GM18907 (cell line): ENCODE measurements around the gene KCNJ5.

Experiments used
- ATAC-seq: cut with Tn5 transposase; IDR thresholded peaks from one replicate; pipeline ENCODE4 v1.9.1; 2021; ENCODE audit warnings: mild to moderate bottlenecking, moderate library complexity; ENCODE audit not compliant: unreplicated experiment

Gene KCNJ5

GRCh38 chr11:128893578-128894285, 2.6 kb downstream of the KCNJ5 start:
- peak; percentile 83 for ATAC-seq

GRCh38 chr11:128894286-128894681, 3.1 kb downstream of the KCNJ5 start:
- ATAC-seq, result peak; percentile 6

GRCh38 chr11:128894685-128895084, 3.5 kb downstream of the KCNJ5 start:
- ATAC-seq, result no peak

GRCh38 chr11:128895526-128895925, 4.4 kb downstream of the KCNJ5 start:
- no peak for ATAC-seq

DNA sequence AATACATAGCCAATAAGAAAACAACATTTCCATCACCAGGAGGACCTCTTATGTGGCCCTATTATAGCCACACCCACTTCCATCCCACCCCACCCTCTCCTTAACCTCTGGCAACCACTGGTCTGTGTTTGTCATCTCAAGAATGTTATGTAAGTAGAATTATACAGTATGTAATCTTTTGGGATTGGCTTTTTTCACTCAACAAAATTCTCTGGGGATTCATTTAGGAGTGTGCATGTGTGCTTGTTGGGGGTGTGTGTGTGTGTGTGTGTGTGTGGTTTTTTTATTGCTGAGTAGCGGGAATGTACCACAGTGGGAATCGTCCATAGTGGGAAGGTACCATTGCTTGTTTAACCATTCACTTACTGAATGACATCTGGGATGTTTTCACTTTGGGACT, 5.2 kb downstream of the KCNJ5 start:
- ATAC-seq, result no peak

DNA sequence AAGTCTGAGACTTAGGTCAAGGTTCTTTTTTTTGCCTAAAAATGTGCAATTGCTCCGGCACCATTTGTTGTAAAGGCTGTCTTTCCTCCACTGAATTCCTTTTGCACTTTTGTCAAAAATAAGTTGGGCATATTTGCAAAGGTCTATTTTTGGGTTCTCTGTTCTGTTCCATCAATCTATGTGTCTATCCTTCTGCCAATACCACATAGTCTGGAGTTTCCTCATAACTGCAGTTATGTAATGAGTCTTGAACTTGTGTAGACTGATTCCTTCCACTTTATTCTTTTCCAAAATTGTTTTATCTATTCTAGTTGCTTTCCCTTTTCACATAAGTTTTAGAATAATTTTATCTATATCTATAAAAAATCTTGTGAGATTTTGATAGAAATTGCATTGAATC, 6.7 kb downstream of the KCNJ5 start:
- no peak for ATAC-seq

GRCh38 chr11:128898580-128899344, 7.6 kb downstream of the KCNJ5 start:
- ATAC-seq, result no peak

DNA sequence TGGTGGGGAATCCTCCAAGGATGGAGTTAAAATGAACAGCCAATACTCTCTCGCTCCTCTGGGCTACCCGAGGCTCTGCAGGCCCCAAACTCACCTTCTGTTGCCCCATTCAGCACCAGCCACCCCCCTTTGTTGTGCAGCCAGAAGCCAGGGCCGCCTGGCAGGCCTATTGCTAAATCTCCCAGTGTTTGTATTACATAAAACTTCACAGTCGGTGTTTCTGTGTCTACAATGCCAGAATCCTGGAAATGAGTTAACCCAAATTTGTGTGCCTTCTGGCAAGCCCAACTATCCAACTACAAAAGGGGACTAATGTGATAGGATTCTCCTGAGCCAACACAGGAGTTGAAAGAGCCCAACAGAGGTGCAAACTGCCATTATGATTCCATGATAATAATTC, 9.3 kb downstream of the KCNJ5 start:
- no peak for ATAC-seq

DNA sequence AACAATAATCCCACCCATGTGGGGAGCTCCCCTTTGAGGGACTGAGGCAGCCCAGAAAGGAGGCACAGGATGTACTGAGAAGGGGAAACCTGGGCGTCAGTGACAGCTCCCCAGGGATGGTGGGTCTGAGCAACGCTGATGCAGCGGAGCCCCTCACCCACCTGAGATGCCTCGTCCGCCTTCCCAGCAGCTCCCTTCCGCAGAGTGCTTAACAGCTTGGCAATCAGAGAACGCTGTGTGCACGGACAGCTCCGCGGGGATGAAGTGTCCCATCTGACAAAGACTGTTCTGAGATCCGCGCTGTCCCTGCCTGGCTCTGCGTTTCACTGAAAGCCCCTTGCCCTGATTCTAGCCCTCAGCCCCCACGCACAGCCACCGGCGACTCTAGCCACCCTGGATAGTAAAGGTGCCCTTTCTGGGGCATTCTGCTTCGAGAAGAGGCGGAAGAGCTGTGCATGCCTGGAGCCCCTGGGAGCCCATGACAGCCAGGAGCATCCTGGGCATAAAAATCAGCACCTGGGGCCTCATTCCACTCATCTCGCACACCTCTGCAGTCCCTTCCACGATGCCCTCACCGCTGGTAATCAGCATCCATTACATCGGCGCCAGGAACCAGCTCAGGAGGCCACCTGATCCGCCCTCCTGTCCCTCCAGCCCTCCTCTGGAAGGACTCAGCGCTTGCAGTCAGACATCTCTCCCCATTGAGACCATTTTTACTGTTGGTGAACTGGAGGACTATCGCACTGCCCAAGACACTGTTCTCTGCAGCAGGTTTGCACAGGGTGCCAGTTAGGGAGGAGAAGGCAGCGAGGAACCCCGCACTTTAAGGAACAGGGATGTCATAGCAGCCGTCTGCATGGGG, 10.7 kb downstream of the KCNJ5 start:
- ATAC-seq, result no peak

DNA sequence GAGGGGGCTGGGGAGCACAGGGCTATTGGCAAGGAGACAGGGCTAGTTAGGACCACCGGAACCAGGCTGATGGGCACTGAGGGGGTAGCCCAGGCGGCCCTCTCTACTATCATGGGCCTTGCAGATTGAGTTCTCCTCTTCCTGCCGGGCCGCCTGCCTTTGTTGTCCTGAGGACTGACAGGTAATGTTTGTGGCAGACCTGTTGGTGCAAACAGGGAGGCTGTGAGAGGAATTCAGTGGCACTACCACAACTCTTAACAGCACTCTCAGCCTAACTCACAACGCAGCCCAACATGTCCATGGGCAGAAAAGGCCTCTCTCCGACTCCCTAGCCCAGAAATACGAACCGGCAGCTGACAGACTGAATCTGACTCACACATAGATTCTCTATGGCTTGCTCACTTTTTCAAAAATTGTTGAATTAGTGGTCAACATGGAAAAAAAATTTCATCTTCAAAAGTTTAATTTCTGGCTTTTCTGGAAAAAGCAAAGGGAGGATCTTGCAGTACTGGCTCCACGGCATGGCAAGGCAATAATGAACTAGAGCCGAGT, 11.4 kb downstream of the KCNJ5 start:
- no peak for ATAC-seq

- ATAC-seq, result no peak
Observed at GRCh38 chr11:128903248-128904061, 12.3 kb downstream of the KCNJ5 start.

DNA sequence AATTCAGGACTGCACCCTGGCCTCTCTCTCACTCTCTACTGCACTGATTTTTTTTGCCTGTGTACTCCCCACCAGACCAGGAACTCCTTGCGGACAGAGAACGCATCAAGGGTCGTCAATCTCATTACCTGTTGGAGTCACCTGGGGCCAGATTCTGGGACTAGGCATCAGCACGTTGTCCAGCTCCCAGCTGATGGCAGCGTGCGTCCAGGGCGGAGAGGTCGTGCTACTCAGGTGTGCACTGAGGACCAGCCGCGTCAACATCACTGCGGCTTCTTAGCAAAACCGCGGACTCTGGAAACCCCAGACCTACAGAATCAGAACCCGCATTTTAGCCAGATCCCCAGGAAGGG, 13.1 kb downstream of the KCNJ5 start:
- no peak for ATAC-seq

- ATAC-seq, result peak; percentile 57
Observed at GRCh38 chr11:128904656-128905344, 13.6 kb downstream of the KCNJ5 start.

DNA sequence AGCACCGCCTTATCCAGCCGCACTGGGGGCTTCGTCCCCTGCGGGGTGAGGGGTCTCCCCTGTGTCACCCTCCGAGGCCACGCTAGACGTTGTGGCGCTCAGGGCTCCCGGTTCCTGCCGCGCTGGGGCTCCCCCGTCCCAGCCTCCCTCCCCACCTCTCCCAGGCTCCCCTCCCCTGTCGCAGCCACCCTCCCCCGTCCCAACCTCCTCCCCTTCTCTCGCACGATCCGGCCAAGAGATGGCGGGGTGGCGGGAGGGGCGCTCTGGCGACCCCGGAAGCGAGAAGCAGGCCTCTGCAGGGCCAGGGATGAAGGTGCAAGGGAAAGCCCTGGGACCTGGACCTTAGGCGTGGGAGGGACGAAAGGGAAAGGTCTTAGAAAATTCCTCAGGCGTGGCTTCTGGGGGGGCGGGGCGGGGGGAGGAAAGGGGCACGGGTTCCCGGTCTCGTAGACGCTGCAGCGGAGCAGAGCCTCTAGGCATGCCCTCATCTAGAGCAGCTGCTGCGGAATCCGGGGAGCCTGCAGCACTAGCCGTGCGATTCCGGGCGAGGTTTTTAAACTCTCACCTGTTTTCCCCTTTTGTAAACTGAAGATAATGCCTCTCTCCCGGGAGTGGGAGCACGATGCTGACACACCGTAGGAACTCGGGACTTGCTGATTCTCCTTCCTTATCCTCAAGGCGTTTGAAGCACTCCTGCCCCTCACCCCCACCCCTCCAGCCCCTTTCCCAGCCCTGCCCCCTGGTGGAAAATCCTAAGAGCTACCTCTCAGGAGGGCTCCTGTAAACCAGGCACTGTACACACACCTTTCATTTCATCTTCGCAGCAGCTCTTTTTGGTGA, 14.4 kb downstream of the KCNJ5 start:
- peak; percentile 36 for ATAC-seq

DNA sequence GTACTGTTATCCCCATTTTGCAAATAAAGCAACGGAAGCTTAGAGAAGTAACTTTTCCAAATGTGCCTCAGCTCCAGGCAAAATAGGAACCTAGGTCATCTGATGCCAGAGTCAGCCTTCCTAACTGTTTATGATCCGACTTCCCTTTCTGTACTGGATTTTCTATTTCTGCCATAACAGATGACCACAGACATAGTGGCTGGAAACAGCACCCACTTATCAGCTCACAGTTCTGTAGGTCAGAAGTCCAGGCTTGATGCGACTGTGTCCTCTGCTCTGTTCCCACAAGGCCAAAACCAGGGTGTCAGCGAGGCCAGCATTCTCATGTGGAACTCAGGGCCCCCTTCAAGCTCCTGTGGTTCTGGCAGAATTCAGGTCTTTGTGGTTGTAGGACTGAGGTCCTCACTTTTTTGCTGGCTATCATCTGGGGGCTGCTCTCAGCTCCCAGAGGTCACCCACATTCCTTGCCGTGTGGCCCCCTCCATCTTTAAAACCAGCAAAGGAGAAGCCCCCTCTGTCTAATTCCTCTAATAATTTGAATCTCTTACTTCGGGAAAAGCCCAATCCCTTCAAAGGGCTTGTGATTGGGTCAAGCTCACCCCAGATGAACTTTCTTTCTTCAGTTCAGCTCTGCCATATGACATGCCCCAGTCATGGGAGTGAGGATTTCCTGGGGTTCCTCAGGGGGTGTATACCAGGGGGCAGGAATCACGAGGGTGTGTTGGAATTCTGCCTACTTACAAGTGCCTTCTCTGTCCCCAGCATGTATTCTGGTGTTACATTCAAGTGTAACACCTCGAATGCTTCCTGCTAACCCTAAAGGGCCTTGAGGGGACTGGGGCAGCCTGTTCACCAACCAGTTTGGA, 15.3 kb downstream of the KCNJ5 start:
- no peak for ATAC-seq

- ATAC-seq, result no peak
Observed at GRCh38 chr11:128907585-128907984, 16.4 kb downstream of the KCNJ5 start.

DNA sequence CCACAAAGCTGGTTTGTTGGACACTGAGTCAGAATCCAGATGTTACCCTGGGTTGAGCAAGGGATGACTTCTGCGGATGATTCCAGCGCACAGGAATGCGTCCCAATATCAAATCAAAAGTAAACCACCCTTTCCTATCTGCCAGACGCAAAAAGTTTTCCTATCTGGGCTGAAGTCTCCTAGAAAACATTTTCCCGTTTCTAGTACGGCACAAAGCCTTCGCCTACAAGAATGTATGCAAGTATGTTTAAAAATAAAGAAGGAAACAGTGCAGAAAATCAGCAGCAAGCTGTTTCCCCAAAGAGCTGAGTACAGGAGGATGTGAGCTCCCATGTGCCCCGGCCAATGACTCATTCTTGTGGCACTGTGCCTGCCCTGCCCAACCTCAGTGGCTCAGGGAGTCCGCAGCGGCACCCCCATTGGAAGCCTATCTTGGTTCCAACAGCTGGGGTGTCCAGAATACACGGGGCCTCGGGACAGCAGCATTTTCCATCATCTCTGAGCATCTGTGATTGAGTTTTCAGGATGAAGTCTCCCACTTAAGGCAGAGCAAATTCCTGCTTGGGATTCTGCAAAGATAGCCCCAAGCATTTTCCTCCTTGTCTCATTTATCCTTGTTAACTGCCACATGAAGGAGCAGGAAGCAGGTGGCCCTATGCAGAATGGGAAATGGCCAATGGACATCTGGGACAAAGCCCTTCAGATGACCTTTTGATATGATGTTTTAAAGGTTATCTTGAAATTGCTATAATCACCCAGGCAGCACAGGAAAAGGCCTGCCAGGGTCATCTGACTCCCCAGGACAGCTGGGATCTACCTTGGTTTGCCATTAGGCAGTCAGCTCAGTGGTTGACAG, 17.5 kb downstream of the KCNJ5 start:
- no peak for ATAC-seq
